ENCODE data around the gene FAM107A.

FAM107A gene, protein sequence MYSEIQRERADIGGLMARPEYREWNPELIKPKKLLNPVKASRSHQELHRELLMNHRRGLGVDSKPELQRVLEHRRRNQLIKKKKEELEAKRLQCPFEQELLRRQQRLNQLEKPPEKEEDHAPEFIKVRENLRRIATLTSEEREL

DNA sequence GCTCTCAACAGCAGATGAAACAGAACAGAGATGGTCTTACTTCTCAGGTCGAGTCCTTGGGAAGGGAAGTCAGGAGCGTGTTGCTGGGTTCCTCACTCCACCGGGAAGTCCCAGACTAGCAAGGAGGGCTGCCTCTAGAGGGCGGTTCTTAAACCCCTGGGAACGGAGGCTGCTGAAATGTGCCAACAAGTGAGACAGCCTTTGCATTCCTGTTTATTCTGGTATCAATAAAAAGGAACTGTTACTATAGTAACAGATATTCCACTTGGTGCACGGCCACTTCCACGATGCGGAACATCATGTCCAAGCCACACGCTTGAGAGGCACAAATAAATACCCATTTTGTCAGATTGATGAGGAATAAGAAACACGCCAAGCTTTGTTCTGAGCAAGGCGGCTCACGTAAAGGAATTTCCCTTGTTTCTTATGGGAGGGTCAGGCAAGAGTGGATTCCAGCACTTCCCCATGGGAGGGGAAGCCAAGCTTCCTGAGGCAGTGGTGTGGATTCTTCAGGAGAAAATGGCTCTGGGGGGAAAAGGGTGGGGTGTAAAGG lies at the start of gene FAM107A:
TSS of gene FAM107A (minus strand) at position 123 of the 553 bp plus-strand sequence. CDS start 7,531 bp downstream, outside the sequence.
- in situ Hi-C loops (cut with MboI; ENCODE audit: low sequenced_read_pairs): no loop called here

DNA sequence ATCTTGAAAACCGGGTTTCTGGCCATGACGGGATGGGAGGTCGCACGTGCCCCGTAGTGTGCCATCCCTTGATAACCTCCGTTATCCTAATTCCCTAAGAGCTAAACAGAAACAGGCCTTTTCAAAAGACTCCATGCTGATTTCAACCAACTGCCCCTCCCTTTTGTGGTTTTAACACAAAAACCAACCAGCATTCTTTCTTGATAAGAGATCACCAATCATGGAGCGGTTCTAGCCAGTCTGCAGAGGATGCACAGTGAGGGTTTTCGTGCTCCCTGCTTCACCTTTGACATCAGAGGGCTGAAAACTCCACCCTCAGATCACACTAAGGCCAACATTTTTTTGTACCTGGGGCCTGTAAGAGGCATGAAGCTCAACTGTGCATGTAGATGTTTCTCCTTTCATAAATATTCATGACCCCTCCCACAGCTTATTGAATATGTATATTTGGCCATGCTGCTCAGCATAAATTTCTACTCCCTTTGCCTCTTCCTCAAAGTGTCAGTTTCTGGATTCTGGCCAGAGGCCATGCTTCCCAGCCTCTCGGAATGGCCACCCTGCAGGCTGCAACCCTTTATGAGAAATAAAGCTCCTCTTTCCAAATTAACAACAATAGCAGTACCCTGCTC lies 48.1 kb upstream of the FAM107A start:
- in situ Hi-C loops (cut with MboI; ENCODE audit: low sequenced_read_pairs): no loop called here

DNA sequence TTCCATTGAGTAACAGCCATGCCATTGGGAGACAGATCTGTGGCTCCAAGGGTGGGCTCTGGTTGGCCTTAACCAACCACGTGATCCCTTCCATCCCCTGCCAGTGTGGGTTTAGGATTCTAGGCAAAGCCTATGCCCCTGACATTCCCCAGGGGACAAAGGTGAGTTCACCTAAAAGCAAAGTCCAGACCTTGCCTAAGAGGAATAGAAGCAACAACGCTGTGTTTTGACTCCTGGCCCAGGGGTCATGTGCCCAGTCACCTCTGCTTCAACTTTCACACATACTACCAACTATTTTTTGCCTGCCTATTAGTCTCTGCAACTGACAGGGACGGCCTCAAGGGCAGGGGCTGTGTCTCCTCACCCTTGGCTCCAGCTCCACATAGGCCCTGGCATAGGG lies 47.4 kb upstream of the FAM107A start:
- in situ Hi-C loops (cut with MboI; ENCODE audit: low sequenced_read_pairs): no loop called here

DNA sequence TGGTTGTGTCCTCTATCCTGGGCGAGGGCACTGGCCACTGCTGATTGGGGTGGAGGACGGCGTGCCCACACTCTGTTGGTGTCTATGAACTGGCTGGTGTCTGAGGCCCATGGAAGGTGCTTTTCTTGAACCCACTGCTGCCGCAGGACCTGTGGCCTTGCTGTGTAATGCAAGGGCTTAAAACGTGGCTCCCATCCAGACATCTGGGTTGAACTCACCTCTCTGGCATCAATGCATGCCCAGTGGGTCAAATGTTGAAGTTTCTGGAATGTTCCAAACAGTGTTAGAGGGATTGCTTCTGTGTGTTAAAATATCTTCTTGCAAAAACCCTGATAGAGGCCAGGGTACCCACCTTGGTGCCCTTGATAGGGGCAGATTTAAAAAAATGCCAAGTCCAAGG lies 46.8 kb upstream of the FAM107A start:
- in situ Hi-C loops (cut with MboI; ENCODE audit: low sequenced_read_pairs): no loop called here

DNA sequence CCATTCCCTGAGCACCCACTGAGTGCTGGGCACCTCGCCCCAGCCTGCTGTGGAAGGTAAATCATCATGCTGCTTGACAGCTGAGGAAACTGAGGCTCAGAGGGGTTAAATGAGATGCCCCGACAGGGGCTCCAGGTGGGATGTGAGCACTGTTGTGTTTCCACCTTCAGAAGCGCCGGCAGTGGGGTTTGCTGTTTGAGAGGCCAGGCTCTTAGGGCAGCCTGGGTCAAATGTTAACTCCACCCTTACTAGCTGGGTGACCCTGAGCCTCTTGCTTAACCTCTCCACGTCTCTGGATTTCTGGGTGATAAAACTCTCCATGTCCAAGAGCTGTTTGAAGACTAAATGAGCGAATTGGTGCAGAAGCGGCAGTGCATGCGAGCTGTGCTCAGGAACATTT lies 46.3 kb upstream of the FAM107A start:
- in situ Hi-C loops (cut with MboI; ENCODE audit: low sequenced_read_pairs): no loop called here

DNA sequence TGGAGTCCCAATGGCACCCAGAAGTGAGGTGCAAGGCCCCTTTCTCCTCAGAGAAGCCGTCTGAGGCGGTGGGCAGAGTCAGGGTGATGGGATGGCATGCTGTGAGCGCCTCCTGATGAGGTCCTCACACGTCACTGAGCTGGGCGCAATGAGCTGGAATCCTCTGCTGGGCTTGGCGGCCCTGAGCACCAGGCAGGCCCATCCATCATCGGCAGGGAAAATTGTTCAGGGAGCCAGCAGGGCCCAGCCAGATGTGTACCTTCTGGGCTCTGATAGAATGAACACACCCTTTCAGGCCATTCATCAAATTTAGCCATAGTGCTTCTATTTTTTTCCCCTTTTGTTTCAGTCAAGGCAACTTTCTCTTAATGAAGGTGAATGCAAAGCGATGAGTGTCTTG lies 45.7 kb upstream of the FAM107A start:
- in situ Hi-C loops (cut with MboI; ENCODE audit: low sequenced_read_pairs): no loop called here

DNA sequence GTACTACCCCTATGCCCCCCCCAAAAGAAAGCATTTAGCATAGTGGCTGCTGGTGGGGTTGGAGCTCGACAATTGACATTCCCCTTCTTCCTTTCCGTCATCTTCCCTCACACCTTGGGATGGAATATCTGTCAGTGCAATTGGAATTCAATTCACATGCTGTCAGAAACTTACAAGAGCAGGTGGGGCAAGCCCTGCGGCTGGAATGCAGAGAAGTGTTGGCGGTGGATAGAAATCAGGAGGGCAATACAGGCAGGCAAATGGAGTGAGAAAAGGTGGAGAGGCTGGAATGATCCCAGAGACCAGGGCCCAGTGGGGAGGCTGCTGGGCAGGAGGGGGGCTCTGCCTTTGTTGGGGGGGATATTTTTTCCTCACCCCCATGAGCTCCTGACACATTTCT lies 45.2 kb upstream of the FAM107A start:
- in situ Hi-C loops (cut with MboI; ENCODE audit: low sequenced_read_pairs): no loop called here

DNA sequence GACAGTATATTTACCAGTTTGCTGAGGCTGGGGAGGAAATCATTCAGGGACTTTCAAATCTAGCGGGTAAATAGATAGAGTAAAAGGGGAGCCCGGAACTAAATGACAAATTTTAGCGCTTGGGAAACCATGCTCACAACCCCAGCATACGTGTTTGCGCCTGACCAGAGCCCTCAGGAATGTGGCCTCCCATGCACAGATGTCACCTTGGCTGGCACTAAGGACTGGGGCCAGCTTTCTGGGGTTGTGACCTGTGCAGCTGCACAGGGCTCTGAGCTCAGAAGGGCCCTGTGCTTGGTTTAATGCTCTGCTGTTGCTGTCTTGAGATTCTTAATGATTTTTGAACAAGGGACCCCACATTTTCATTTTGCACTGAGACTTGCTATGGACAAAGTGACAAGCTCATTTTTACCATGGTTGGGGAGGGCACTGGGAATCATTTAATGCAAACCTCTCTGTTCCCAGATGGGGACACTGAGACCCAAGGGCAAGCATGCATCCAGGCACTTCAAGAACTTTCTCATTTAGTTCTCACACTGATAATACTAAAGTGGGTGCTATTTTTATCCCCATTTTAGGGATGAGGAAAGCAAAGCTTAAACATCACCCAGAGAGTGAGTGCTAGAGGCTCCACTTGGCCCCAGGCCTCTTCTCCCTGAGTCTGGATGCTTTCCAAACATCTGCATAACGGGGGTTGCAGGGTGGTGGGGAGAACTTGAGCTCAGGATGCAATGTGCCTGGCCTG lies 44.1 kb upstream of the FAM107A start:
- in situ Hi-C loops (cut with MboI; ENCODE audit: low sequenced_read_pairs): no loop called here

DNA sequence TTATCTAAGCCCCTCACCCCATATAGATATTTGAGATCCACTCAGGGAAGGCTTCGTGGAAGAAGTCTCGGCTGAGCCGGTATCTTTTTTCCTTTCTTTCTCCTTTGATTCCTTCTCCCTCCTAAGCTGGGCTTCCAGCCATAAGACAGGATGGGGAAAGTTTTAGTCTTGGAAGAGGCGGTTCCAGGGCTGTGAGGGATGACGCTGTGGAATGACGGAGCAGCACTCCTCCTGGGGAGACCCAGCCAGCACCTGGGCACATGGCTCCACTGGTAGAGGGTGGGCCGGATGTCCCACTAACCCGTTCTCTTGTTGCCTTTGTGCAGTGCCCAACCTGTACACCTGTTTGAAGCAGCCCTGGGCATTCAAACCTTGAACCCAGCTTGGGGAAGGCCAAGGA lies 43.2 kb upstream of the FAM107A start:
- in situ Hi-C loops (cut with MboI; ENCODE audit: low sequenced_read_pairs): no loop called here

DNA sequence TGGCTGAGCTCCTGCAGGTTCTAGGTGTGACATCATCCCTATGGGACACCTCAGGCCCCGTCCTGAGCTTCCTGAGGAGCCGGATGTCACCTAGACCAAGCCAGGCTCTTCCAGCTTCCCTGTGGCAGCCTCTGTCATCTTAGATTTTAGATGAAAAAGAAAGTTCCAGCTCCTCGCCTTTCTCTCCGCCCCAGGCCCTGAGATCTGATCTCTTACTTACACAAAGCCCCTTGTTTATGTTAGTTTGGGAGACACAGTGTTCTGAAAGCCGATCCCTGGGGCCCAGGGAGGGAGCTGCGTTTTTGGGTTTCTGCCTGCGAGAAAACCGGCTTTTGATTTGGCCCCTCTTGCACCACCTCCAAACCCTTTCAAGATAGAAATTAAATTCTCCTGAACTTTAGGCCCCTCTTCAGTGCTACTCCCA lies 40.2 kb upstream of the FAM107A start:
- in situ Hi-C loops (cut with MboI; ENCODE audit: low sequenced_read_pairs): no loop called here

DNA sequence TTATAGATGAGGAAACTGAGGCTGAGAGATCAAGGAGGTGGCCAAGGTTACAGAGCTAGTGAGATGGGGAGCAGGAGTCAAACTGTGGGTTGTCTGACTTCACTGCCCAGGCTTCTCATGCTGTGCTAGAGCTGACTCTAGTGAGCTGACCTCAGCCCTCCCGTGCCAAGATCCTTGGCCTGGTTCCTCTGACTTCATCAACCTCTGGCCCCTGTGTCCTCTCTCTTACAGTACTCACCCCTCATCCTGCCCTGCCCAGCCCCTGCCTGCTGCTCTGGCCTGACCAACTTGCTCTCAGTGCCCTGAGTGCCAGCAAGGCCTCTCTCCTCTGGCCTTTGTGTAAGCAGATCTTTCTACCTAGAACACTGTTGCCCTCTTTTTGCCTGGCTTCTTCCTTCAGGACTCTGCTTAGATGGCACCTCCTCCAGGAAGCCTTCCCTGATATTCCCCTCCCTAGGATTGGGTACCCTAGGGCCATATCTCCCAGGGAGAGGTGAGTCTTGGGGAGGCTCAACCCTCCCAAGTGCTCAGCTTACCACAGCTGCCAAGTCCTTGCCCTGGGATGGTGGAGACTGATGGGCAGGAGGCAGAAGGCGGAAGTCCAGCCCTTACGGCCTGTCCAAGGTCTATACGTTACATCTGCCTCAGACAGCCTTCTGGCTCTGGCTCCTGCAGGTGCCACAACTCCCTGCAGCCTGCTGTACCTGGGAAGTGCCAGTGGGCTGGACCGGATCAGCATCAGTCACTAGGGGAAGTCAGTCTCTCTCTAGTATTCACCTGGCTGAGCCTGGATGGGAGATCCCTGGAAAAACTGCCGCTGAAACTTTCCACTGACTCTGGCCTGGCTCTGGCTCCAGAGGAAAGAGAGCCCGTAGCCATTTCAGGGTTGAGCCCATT lies 36.3 kb upstream of the FAM107A start:
- in situ Hi-C loops (cut with MboI; ENCODE audit: low sequenced_read_pairs): no loop called here

DNA sequence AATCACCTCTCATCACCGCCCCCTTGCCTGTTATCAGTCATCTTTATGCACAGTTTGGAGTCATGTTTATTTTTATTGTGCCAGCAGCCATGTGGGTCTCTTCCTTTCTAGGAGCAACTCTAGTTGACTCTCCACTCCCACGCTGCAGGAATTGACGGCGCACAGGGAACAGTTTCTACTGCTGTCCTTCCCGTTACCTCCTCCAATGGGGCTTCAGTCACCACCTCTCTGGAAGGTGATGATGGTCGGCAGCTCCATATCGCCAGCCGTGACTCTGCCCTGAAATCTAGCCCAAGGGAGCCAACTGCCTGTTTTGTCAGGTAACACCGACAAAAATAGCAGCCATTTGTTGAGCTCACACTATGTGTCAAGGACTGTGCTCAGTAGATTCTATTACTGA lies 35.6 kb upstream of the FAM107A start:
- in situ Hi-C loops (cut with MboI; ENCODE audit: low sequenced_read_pairs): no loop called here

DNA sequence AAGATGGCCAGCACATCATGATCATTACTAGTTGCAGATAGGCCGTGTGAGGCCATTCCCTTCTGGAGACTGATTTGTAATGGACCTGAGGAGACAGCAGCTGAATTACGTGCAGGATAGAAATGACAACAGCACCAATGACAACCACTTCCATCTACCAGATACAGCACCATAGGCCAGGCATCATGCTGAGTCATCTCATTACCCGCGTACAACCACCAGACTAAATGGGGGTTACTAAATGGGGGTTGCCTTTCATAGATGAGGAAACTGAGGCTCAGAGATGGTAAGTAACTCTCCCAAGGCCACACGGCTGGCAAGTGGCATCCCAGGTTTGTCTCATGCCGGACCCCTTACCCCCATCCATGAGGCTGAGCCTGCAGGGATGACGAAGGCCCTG lies 32.8 kb upstream of the FAM107A start:
- in situ Hi-C loops (cut with MboI; ENCODE audit: low sequenced_read_pairs): no loop called here

DNA sequence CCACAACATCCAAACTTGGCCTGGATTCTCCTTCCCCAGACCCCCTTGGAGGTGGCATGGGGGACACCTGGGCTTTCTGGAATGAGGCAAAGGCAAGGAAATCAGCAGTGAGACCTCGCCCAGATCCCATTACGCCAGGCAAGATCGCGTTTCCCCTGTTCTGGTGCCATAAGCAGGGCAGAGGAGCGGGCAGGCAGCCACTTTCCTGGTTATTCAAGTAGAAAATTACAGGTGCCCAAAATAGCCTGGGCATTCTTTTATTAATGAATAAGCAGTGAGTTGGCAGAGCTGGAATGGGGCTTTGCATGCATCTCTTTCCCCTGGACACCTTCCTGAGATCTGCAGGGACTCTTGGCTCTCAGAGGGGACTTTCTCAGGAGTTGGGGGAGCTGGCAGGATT lies 31.5 kb upstream of the FAM107A start:
- in situ Hi-C loops (cut with MboI; ENCODE audit: low sequenced_read_pairs): no loop called here

DNA sequence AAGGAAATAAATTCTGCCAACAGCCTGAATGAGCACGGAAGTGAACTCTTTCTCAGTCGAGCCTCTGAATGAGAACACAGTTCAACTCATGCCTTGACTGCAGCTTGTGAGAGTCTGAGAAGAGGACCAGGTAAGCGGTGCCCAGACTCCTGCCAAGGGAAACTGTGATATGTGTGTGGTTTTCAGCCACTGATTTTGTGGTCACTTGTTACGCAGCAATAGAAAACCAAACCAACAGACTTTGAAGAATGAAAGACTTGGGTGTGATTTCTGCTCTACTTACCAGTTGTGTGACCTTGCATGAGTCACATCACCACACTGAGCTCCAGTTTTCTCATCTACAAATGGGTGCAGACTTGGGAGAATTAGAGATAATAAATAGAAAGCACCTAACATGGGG lies 30.6 kb upstream of the FAM107A start:
- in situ Hi-C loops (cut with MboI; ENCODE audit: low sequenced_read_pairs): no loop called here

DNA sequence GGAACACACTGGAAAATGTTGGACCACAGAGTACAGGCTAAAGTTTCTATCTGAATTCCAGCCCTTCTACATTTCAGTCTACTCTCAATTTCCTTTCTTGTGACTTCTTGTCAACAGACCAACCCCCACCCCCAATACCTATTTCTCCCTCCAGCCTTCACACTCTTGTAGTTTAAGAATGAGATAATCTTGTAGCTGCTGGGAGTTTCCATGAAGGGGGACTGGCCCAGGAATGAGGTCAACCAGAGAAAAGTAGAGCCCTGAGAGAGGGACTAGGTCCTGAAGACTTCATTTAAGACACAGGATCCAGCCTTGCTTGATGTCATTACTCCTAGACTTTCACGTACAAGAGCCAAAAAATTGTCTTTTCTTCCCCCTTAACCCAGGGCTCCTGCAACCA lies 29.5 kb upstream of the FAM107A start:
- in situ Hi-C loops (cut with MboI; ENCODE audit: low sequenced_read_pairs): no loop called here

DNA sequence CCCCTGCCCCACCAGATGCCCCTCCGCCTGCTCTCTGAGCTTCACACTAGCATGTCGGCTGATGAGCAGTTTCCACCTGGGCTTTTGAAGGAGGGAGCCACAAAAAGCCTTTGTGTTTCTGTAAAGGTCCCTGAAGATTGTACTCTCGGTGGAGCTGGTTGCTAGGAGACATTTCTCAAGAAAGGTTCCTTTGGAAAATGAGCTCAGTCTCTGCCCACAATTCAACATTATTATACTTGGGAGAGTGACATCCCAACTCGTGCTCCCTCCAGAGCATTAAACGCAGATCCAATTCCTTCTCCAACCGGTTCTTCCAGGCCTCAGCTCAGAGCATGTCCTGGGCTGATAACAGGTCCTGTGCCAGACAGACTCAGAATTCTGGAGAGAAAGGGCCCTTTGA lies 26.8 kb upstream of the FAM107A start:
- in situ Hi-C loops (cut with MboI; ENCODE audit: low sequenced_read_pairs): no loop called here

DNA sequence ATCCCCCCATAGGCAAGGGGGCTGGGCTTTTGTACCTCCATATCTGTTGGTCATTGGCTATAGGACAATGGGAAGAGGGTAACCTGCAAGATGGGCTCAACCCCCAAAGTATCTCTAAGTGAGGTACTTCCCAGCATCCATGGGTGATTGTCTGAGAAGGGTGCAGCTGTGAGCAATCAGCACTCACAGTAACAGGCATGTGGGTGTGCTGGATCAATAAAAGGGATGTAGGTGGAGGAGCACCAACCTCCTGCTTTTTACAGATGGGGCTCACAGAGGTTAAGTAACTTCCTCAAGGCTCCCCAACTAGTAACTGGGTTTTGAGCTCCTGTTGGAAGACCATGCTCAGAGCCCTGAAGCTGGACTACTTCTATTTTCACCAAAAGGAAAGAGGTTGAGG lies 26.4 kb upstream of the FAM107A start:
- in situ Hi-C loops (cut with MboI; ENCODE audit: low sequenced_read_pairs): no loop called here

DNA sequence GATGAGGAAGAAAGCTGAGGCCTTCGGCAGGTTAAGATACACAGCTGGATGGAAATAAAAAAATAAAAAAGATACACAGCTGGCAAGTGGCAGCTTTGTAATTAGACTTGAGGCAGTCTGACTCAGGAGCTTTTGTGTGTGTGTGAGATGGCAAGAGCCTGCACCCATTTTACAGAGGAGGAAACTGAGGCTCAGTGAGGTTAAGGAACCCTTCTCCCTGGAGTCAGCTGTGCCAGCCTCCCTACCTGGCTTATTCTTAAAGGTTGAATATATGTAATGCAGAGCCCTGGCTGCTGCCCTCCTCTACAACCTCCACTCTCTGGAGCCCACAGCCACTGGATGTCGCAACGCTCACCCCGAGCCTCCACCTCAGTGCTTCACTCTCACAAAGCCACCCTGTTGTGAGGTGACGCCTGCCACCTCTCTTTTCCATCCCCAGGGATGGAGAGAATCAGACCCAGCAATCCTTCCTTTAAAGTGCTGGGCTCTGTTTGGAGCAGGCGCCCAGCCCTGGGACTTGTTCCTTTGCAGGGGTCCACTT lies 20.6 kb upstream of the FAM107A start:
- in situ Hi-C loops (cut with MboI; ENCODE audit: low sequenced_read_pairs): no loop called here

DNA sequence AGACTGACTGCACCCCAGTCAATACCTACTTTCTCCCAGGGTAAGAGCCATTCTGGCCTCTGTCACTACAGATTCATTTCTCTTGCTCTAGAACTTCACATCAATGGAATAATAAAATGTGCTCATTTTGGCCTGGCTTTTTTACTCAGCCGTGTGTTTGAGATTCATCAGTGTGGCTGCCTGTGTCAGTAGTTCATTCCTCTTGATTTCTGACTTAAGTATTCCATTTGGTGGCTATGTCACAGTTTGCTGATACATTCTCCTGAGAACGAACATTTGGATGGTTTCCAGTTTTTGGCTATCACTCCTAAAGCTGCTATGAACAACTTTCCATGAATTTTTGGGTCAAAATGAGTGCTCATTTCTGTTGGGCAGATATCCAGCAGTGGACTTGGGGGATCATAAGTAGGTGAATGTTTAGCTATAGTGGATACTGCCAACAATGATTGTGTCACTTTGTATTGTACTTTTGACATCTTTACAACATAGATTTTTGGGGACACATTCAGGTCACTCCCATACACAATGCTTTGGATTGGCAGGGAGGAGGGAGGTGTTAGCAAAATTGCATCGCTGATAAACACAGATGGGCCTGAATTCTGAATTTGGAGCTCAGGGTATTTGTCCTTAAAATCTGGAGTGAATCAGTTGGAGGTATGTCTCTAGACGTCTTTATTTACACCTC lies 19.8 kb upstream of the FAM107A start:
- in situ Hi-C loops (cut with MboI; ENCODE audit: low sequenced_read_pairs): no loop called here
